GM19324 (cell line): ENCODE measurements around the gene GUCY1A2.
"Not testable (repeated sequence)": the region's sequence is repeated elsewhere in the genome, so short reads cannot be mapped to it uniquely, and the experiment has no call there.

ENCODE experiments used
- ATAC-seq: cut with Tn5 transposase; IDR thresholded peaks from one replicate; pipeline ENCODE4 v1.9.1; 2021; ENCODE audit warnings: mild to moderate bottlenecking, moderate library complexity; ENCODE audit not compliant: unreplicated experiment, low FRiP score

GUCY1A2 gene

DNA sequence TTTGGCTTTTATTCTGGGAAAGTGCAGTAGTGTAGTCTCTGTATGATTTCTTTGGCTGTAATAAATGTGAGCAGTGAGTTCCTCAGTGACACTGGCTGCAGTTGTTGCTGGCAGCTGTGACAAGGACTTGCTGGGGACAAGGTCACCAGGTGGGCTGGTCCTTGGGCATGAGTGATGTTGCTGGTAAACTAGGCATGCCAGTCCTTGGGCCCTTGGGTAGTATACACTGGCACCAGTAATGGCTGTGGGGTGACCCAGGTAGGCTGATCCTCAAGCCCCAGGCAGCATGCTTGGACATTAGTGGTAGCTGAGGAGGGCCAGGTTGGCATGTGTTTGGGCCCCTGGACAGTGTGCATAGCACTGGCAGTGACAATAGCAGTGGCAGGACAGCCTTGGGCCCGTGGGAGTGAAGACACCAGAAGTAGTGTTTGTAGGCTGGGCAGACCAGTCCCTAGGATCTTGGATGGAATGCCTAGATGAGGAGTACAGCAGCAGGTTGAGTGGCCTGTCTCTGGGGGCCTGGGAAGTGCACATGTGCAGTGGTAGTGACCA lies 164.3 kb downstream of the GUCY1A2 start:
- no peak for ATAC-seq

DNA sequence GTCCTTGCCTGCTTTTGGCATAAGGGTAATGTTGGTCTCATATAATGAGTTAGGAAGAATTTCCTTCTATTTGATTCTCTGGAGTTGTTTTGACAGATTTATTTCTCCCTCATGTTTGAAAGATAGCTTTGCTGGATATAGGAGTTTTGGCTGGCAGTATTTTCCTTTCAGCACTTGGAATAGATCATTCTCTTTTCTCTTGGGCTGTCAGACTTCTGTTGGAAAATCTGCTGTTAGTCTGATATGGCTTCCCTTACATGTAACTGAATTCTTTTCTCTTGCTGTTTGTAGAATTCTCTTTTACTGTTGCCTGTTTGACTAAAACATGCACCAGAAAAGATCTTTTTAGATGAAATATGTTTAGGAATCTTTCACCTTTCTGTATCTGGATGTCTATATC lies 165.5 kb downstream of the GUCY1A2 start:
- no peak for ATAC-seq

DNA sequence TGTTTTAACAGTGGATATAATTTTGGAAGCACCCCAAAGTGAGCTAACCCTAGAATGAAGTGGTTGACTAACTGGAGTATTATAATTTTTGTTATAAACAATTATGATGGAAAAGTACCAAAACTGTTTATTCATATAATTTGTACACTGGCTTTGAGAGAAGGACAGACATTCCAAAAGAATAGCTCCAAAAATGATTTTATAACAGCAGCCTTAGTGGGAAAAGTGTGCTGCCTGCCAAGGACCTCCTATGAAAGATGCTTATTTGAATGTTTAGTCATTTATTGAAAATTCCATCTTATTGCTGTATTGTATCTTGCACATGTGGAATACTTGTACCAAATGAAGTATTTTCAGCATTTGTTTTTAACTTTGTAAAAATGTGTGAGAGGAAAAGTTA lies 169.8 kb downstream of the GUCY1A2 start:
- no peak for ATAC-seq

DNA sequence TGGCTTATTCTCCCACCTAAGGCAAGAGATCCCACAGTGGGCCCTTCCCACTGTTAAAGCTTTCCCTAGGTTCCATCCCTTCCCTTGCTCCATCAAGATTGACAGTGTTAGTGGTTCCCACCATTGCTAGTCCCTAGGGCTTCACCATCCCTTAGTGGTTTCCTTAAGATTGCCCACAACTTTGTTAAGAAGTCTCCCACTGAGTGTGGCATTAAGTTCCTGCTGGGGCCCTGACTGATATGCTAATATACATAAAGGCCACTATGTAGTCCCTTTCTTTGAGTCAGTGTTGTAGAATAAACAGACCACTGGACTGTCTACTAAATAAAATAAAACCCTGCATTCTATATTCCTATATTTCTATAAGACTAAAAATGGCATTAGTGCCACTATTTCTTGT lies 176.1 kb downstream of the GUCY1A2 start:
- no peak for ATAC-seq

DNA sequence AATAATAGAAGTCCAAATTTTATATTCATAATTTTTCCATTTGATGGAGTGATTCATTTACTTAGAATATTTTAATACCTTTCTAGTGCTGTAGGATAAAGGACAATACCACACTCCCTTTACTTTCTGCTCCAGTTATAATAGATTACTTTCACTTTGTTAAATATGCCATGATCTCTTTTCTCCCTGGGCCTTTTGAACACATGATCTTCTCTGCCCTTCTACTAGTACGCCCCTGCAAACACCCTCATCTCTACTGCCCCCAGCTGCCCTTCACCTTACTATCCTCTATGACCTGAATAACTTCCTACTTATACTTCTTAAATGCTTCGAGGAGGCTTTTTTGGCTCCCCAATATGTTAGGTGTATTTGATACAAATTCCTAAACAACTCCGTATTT lies 177.3 kb downstream of the GUCY1A2 start:
- no peak for ATAC-seq

DNA sequence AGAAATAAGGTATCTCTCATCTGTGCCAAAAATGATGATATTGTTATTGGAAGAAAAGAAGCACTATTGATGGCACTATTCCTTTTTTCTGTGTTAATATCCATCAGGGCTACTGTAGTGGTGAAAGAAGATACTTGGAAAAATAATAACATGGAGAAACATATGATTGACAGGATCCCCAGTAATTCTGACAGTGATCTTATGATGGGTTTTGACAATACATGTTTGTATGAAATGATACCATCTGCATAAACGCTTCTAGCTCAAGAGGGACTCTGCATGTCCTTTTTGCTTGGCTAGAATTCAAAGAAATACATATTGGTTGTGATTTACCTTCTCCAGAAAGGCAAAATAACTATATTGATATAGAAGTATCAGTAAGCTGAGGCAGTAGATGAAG lies 178.1 kb downstream of the GUCY1A2 start:
- ATAC-seq = no peak

DNA sequence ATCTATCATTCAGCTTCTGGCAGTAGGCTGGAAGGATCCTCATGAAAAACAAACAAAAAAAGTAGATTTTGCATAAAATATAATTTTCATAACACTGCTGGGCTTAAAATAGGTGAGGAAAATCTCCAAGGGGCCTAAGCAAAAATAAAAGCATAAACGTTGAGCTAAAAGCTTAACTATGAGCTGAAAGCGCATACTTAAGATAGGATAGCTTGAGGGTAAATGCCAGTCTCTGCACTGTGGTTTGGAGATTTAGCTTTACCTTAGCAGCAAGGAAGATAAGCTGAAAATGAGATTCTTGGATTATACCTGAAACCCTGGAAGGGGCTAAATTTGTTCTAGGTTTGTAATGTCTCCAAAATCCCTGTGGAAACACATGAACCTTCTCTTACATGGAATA lies 183.7 kb downstream of the GUCY1A2 start:
- no peak for ATAC-seq

DNA sequence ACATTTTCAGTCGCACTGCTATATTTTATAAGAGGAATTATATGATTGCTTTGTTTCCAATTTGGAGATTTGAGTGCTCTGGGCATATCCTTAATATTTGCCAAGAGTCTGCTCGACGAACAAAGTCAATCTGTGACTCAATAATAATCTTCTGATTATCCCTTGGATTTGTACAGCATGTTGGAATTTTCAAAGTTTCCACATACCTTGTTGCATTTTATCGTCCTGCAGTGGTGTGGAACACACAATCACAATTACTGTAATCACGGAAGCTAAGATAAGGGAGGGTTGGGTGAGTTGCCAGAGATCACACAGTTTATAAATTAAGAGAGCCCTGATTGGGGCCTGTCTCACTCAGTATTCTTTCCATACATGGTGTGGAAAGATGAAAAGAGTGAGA lies 189.3 kb downstream of the GUCY1A2 start:
- ATAC-seq = no peak

DNA sequence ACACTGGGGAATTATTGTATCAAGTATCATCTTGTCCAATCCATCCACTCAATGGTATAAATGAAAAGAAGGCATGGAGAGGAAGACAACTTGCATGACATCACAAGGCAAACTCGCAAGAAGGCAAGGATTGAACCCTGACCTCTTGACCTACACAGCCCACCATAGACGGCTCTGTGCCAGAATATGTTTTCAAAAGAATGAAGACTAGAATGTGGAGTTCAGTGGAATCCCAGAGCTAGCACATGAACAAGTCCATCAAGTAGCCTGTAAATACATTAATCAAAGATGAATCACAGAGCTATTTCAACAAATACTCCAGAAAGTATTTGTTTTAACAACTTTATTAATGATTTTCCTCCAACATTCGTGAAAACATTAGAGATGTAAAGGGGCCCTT lies 189.7 kb downstream of the GUCY1A2 start:
- no peak for ATAC-seq

DNA sequence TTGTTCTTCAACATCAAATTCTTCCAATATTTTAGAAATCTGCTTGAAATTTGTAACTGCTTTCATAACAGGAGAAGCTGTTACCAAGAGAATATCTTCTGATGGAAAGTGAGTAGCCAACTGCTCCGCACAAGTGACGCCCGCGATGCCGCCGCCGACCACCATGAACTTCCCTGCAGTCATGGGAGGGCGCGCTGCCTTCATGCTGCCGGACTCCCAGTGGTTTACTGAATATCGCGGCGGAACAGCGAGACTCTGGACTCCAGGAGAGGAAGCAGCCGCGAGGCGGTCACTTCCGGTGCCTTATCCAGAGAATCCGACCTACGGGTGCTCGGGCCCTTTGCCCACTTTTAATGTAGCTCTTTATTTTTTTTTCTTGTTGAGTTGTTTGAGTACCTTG lies 190.6 kb downstream of the GUCY1A2 start:
- no peak for ATAC-seq

DNA sequence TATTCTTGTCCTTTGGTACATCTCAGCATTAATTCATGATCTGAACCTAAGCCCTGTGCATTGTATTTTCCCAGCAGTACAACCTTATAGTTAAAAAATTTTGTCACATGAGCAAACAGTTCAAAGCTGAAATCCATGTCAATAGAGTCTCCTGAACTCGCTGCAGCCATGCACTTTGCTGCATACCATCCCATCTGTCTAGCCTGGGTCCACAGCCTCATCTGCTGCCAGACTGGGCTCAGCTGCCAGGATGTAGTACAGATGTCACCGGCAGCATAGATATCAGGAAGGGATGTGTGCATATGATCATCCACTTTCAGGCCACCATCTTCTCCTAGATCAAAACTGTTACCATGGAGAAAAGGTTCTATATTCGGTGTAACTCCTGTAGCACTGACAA lies 191.7 kb downstream of the GUCY1A2 start:
- ATAC-seq = not testable (repeated sequence)

DNA sequence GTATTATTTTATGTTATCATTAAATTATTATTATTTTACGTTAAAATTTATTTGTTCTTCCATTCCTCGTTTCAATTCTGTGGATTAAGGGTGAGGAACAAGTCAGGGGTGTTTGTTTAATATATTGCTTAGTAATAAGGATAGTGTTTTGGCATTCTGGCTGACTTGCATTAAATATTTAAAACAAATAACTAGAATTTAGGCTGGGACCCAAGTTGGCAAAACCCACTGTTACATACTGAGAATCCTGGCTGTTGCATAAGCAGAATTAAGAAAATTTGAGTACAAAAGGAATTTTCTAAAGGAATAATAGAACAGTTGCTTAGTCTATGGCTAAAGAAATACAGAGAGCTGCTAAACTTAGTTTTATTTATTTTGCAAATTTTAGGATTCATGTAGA lies 196.4 kb downstream of the GUCY1A2 start:
- ATAC-seq = no peak

DNA sequence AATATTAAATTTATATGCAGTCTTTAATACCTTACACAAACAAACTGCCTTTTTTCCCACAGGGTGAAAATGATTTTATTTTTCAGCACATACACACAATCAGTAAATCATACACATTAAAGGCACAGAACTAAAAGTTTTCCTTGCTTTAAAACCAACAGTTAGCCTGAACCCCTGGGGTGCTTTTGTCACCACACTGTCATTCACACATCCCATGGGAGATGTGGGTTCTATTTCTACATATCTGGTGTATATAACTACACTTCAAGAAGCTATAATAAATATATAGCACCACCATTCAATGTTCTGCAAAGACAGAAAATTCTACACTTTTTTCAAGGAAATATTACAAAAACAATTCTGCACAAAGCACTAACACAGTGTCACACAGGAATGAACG lies 197.0 kb downstream of the GUCY1A2 start:
- ATAC-seq = no peak

DNA sequence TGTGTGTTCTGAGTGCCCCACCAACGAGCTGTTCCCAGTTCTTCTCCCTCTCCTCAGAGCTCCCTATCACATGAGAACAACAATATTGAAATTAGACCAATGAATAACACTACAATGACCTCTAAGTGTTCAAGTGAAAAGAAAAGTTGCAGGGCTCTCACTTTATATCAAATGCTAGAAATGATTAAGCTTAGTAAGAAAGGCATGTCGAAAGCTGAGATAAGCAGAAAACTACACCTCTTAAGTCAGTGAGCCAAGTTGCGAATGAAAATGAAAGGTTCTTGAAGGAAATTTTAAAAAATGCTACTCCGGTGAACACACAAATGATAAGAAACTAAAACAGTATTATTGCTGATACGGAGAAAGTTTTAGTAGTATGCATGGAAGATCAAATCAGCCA lies 199.8 kb downstream of the GUCY1A2 start:
- no peak for ATAC-seq

DNA sequence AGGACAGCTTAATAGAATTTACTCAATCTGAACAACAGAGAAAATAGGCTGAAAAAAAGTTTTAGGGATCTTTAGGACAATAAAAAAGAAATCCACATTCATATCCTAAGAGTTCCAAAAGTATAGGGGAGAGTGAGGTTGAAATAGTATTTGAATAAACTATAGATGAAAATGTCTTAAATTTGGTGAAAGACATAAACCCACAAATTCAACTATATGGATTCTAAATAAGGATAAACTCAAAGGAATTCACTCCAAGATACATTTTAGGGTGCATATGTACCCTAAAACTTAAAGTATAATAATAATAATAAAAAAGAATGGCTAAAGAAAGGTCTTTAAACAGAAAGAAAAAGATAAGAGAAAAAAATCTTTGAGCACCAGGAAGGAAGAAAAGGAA lies 203.1 kb downstream of the GUCY1A2 start:
- ATAC-seq = no peak

DNA sequence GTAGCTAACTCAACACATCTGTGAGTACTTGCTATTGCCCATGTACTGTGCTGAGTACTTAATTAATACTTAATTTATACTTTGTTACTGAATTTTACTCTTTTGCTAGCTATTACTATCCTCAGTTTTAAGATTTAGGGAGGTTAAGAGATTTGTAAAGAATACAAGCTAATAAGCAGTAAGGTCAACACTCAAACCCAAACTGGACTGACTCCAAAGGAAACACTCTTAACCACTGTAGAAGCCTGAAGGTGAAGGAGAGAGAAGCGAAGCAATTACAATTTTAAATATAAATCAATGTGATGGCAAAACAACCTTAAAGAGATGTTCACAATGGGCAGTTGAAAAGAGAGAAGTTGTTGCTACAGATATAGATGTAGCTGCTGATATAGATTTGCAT lies 204.5 kb downstream of the GUCY1A2 start:
- no peak for ATAC-seq

DNA sequence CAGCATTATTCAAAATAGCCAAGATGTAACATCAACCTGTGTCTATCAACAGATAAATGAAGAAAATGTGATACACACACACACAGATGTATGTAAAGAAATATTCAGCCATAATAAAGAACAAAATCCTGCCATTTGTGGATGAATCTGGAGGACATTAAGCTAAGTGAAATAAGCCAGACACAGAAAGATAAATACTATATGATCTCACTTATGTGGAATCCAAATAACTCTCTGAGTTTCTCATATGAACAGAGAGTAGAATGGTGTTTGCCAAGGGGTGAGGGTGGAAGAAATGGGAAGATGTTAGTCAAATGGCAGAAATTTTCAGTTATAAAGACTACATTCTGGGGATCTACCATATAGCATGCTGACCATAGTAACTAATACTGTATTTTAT lies 224.2 kb downstream of the GUCY1A2 start:
- no peak for ATAC-seq

DNA sequence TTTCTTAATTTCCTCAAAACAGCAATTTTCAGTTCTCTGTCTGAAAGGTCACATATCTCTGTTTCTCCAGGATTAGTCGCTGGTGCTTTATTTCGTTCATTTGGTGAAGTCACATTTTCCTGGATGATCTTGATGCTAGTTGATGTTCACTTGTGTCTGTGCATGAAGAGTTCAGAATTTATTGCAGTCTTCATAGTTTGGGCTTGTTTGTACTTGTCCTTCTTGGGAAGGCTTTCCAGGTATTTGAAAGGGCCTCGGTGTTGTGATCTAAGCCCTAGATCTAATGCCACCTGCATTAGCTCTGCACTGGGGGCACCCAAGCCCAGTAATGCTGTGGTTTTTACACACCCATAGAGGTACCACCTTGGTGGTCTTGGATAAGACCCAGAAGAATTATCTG lies 228.9 kb downstream of the GUCY1A2 start:
- no peak for ATAC-seq

DNA sequence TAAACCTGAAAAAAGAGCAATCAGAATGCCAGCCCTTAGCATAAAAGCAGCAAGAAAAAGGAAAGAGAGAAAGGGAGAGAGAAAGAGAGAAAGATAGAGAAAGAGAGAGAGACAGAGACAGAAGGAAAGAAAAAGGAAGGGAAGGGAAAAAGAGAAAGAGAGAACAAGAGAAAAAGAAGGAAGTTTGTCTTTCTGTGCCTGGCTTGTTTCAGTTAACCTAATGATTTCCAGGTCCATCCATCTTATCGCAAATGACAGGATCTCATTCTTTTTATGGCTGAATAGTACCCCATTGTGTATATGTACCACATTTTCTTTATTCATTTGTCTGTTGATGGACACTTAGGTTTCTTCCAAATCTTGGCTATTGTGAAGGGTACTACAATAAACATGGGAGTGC lies 230.8 kb downstream of the GUCY1A2 start:
- ATAC-seq = no peak

DNA sequence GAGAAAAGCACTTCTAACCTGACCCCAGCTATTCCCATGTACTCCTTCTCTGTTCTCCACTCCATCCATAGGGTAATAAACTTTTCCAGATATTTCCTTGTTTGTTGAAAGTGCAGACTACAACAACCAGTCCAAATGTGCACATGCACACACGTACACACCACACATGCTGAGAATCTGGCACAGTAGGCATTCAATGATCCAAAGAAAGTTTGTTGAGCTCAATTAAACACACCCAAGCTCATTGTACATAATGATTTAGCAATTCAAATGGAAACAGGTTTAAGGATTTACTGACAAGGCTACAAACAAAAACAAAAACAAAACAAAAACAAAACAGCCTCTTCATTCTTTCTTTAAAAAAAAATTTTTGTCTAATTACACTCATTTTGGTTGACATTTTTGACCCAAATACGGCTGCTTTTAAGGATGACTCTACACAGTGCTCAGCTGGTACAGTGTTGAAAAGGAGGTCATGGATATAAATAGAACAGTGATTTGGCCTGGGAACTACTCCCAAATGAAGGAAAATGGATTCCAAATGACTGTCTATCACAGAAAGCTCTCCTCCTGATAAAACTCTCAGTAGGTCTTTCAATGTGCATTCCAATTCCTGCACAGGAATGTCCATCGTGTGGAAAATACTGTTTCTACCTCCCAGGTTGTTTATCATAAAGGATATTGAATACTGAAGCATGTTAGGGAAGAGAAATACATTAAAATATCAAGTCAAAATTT lies 232.2 kb downstream of the GUCY1A2 start:
- no peak for ATAC-seq

DNA sequence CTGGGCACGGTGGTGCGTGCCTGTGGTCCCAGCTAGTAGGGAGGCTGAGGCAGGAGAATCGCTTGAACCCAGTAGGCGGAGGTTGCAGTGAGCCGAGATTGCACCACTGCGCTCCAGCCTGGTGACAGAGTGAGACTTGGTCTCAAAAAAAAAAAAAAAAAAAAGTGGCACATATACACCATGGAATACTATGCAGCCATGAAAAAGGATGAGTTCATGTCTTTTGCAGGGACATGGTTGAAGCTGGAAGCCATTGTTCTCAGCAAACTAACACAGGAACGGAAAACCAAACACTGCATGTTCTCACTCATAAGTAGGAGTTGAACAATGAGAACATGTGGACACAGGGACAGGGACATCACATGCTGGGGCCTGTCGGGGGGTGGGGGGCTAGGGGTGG lies 241.0 kb downstream of the GUCY1A2 start:
- not testable (repeated sequence) for ATAC-seq

DNA sequence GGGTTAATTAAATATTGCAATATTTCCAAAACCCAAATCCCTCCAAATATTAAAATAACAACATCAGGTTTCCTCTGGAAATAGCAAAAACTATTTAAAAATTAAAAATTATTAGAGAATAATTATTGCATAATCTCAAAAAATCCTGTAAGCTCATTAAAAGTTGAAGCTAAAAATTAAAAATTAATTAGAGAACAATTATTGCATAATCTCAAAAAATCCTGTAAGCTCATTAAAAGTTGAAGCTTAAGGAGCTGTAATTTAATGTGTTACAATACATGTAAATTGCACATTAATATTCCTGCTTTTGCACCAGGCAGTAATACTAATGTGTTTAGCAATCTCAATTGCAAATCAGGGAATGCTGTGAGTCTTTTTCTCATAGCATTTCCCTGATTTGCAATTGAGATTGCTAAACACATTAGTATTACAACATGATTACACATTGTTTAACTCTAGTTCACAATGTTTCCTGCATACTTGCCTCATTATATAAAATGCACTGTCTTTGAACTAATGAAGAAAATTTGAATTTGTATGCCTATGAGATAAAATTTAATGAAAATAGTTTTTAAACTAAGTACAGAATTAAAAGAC lies 247.7 kb downstream of the GUCY1A2 start:
- ATAC-seq = no peak
